HepG2 (cell line): ENCODE measurements around the gene PSMD1. TPM values are rescaled to one million over a fixed set of nuclear protein-coding genes. Genes with fewer than 3 reads are reported as not detected.
A peak's percentile ranks its signal among the peaks of the same experiment; 100 is the strongest.

Experiments used
- CCDC6 ChIP-seq: sonication (generic); formaldehyde crosslinking; IDR thresholded peaks from 2 replicates; pipeline ENCODE4 v1.8.1; 2022; ENCODE audit warnings: mild to moderate bottlenecking, missing genetic modification reagents, moderate library complexity
- ELF1 ChIP-seq: sonication (generic); formaldehyde crosslinking; IDR thresholded peaks from 2 replicates; pipeline ENCODE4 v1.4.0; 2020; ENCODE audit warnings: missing genetic modification reagents
- GATA4 ChIP-seq: sonication (generic); IDR thresholded peaks from 2 replicates; pipeline ENCODE4 v1.6.1; 2016; ENCODE audit warnings: antibody characterized with exemption, low read depth, borderline replicate concordance
- GTF2F1 ChIP-seq: fragments of 150-350 bp; IDR thresholded peaks from 2 replicates; pipeline ENCODE4 v1.6.1; 2014; ENCODE audit warnings: low read length
- HOXA5 ChIP-seq: sonication (generic); formaldehyde crosslinking; IDR thresholded peaks from 2 replicates; pipeline ENCODE4 v1.4.0; 2020; ENCODE audit warnings: missing genetic modification reagents
- JARID2 ChIP-seq: sonication (generic); formaldehyde crosslinking; IDR thresholded peaks from 2 replicates; pipeline ENCODE4 v1.8.1; 2023; ENCODE audit warnings: missing genetic modification reagents, inconsistent platforms; ENCODE audit not compliant: insufficient replicate concordance
- KDM1A ChIP-seq: IDR thresholded peaks from 2 replicates; pipeline ENCODE4 v1.6.1; 2016; ENCODE audit warnings: missing compliant biosample characterization
- POLR2A ChIP-seq, 2 experiments: IDR thresholded peaks; 2 replicates each; pipeline ENCODE4 v1.6.1; 2011; ENCODE audit warnings: low read depth in 2 of 2, low read length in 2 of 2, mild to moderate bottlenecking in 1 of 2, moderate library complexity in 1 of 2; ENCODE audit not compliant: insufficient read depth in 1 of 2
- SMC3 ChIP-seq: IDR thresholded peaks from 2 replicates; pipeline ENCODE4 v1.6.1; 2011; ENCODE audit warnings: low read length, improper control_type of control experiment
- ZBTB7B ChIP-seq: sonication (generic); formaldehyde crosslinking; IDR thresholded peaks from 2 replicates; pipeline ENCODE4 v1.4.0; 2020; ENCODE audit warnings: missing genetic modification reagents
- ZMYM2 ChIP-seq: sonication (generic); formaldehyde crosslinking; IDR thresholded peaks from 2 replicates; pipeline ENCODE4 v1.8.0; 2022; ENCODE audit warnings: mild to moderate bottlenecking, missing genetic modification reagents
- ZNF264 ChIP-seq: sonication (generic); formaldehyde crosslinking; IDR thresholded peaks from 2 replicates; pipeline ENCODE4 v1.4.0; 2020; ENCODE audit warnings: missing genetic modification reagents
- ZNF564 ChIP-seq: sonication (generic); formaldehyde crosslinking; IDR thresholded peaks from 2 replicates; pipeline ENCODE4 v1.8.1; 2023; ENCODE audit warnings: mild to moderate bottlenecking, missing genetic modification reagents
- ZNF614 ChIP-seq: IDR thresholded peaks from 2 replicates; pipeline ENCODE4 v1.6.1; 2018; ENCODE audit warnings: missing biosample characterization, missing genetic modification reagents, inconsistent platforms, borderline replicate concordance
- ZSCAN30 ChIP-seq: sonication (generic); formaldehyde crosslinking; IDR thresholded peaks from 2 replicates; pipeline ENCODE4 v1.5.0; 2020; ENCODE audit warnings: mild to moderate bottlenecking, missing genetic modification reagents
- polyA plus RNA-seq, 8 experiments: library from polyadenylated mRNA; depleted of rRNA in 3 of 8; stranded (reverse) in 7 of 8; unstranded in 1 of 8; fragments of >200 nt; fragmentation: Illumina TruSeq in 4 of 8; extraction: Trizol in 4 of 8; gene quantifications; 2 replicates each; pipeline versions ENCODE4 v1.2.1 to v1.2.3, GENCODE V29; 2011 to 2016; ENCODE audit warnings: low read depth in 4 of 8, missing spikeins in 1 of 8, mixed read lengths in 1 of 8; ENCODE audit not compliant: insufficient read depth in 1 of 8
- total RNA-seq, 5 experiments: library from RNA; depleted of rRNA; stranded (reverse); fragments of >200 nt; fragmentation: Illumina TruSeq; extraction: Trizol; gene quantifications; 2 replicates each; pipeline ENCODE4 v1.2.3, GENCODE V29; 2016; ENCODE audit warnings: low read depth in 1 of 5
- TF ChIP-seq, protein P1 (sequence below): sonication (generic); formaldehyde crosslinking; IDR thresholded peaks from 2 replicates; pipeline ENCODE4 v1.4.0; 2020; ENCODE audit warnings: missing genetic modification reagents, borderline replicate concordance
- TF ChIP-seq, protein P2 (sequence below): sonication (generic); formaldehyde crosslinking; IDR thresholded peaks from 2 replicates; pipeline ENCODE4 v1.5.0; 2020; ENCODE audit warnings: mild to moderate bottlenecking, missing genetic modification reagents
- TF ChIP-seq, protein P3 (sequence below): sonication (generic); formaldehyde crosslinking; IDR thresholded peaks from 2 replicates; pipeline ENCODE4 v1.9.0; 2021; ENCODE audit warnings: mild to moderate bottlenecking, missing genetic modification reagents

The PSMD1 gene
- total and polyA plus RNA-seq, 2 of the 13 experiments (the other 11 are each of a cell fraction or from before 2014, with no cell fraction given) = 136 to 191 TPM

DNA sequence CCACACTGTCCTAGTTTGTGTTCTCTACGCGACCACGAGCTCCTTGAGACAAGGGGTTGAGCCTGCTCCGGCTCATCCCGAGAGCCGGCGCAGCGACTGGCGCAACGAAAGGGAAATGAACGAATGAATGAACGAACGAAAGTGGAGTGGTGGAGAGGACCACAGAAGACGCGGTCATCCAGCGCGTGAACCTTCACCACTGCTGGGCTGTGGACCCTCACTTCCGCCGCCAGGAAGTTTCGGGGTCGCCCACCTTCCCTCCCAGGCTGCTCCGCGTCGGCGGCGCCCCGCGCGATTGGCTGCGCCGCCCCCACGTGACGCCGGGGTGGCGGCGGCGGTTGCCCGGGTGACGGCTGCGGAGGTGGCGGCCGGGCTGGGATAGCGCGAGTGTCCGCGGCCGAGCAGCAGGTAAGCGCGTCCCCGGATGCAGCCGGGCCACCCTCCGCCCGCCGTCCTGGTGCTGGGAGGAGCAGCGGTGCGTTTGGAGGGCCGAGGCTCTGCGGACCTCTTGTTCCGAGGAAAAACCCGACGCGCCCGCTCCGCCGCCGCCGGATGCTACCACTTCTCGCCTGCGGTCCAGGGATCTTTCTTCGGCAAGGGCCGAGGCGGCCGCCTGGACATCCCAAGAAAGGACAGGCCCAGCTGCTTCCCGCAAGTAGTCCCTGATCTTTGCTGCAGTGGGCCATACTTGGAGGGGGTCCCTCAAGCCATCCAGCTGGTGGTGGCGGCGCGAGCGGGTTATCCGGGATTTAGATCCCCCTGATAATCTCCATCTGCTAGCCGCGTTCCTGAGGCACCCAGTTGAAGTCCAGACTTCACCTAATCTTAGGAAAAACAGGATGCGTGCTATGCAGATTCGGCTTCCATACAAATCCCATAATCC, 141.9 kb downstream of the PSMD1 start, which contains the start of gene ARMC9 (continued):
- TF ChIP-seq, protein P1, sequence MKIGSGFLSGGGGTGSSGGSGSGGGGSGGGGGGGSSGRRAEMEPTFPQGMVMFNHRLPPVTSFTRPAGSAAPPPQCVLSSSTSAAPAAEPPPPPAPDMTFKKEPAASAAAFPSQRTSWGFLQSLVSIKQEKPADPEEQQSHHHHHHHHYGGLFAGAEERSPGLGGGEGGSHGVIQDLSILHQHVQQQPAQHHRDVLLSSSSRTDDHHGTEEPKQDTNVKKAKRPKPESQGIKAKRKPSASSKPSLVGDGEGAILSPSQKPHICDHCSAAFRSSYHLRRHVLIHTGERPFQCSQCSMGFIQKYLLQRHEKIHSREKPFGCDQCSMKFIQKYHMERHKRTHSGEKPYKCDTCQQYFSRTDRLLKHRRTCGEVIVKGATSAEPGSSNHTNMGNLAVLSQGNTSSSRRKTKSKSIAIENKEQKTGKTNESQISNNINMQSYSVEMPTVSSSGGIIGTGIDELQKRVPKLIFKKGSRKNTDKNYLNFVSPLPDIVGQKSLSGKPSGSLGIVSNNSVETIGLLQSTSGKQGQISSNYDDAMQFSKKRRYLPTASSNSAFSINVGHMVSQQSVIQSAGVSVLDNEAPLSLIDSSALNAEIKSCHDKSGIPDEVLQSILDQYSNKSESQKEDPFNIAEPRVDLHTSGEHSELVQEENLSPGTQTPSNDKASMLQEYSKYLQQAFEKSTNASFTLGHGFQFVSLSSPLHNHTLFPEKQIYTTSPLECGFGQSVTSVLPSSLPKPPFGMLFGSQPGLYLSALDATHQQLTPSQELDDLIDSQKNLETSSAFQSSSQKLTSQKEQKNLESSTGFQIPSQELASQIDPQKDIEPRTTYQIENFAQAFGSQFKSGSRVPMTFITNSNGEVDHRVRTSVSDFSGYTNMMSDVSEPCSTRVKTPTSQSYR (CRISPR knock-in tag) = no peak
- TF ChIP-seq CCDC6 (CRISPR knock-in tag) (peak; percentile 63; the same call in 1 of the 2 replicates), ZNF614 (CRISPR knock-in tag) (0 out of 2 replicates have a peak, but pooled peaks have one; percentile 15), SMC3 (no peak), ZMYM2 (CRISPR knock-in tag) (no peak), ZNF264 (CRISPR knock-in tag) (0 out of 2 replicates have a peak, but pooled peaks have one; percentile 25), ELF1 (peak; percentile 80), ZSCAN30 (CRISPR knock-in tag) (no peak), POLR2A (IDR thresholded peaks at IDR 0.05; ENCODE audit: insufficient read depth in 1 of 2, low read depth in 2 of 2, low read length in 2 of 2) (peak; percentile 48 to 100; a peak in 3 of 4 replicates), ZNF564 (peak; percentile 12; the same call in 1 of the 2 replicates), JARID2 (CRISPR knock-in tag) (no peak), GTF2F1 (no peak), ZBTB7B (peak; percentile 99), GATA4 (0 out of 2 replicates have a peak, but pooled peaks have one; percentile 25), KDM1A (CRISPR knock-in tag) (no peak), HOXA5 (CRISPR knock-in tag) (no peak)
- TF ChIP-seq, protein P2, sequence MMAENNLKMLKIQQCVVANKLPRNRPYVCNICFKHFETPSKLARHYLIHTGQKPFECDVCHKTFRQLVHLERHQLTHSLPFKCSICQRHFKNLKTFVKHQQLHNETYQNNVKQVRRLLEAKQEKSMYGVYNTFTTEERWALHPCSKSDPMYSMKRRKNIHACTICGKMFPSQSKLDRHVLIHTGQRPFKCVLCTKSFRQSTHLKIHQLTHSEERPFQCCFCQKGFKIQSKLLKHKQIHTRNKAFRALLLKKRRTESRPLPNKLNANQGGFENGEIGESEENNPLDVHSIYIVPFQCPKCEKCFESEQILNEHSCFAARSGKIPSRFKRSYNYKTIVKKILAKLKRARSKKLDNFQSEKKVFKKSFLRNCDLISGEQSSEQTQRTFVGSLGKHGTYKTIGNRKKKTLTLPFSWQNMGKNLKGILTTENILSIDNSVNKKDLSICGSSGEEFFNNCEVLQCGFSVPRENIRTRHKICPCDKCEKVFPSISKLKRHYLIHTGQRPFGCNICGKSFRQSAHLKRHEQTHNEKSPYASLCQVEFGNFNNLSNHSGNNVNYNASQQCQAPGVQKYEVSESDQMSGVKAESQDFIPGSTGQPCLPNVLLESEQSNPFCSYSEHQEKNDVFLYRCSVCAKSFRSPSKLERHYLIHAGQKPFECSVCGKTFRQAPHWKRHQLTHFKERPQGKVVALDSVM (CRISPR knock-in tag) = no peak; the same call in 1 of the 2 replicates
- TF ChIP-seq, protein P3, sequence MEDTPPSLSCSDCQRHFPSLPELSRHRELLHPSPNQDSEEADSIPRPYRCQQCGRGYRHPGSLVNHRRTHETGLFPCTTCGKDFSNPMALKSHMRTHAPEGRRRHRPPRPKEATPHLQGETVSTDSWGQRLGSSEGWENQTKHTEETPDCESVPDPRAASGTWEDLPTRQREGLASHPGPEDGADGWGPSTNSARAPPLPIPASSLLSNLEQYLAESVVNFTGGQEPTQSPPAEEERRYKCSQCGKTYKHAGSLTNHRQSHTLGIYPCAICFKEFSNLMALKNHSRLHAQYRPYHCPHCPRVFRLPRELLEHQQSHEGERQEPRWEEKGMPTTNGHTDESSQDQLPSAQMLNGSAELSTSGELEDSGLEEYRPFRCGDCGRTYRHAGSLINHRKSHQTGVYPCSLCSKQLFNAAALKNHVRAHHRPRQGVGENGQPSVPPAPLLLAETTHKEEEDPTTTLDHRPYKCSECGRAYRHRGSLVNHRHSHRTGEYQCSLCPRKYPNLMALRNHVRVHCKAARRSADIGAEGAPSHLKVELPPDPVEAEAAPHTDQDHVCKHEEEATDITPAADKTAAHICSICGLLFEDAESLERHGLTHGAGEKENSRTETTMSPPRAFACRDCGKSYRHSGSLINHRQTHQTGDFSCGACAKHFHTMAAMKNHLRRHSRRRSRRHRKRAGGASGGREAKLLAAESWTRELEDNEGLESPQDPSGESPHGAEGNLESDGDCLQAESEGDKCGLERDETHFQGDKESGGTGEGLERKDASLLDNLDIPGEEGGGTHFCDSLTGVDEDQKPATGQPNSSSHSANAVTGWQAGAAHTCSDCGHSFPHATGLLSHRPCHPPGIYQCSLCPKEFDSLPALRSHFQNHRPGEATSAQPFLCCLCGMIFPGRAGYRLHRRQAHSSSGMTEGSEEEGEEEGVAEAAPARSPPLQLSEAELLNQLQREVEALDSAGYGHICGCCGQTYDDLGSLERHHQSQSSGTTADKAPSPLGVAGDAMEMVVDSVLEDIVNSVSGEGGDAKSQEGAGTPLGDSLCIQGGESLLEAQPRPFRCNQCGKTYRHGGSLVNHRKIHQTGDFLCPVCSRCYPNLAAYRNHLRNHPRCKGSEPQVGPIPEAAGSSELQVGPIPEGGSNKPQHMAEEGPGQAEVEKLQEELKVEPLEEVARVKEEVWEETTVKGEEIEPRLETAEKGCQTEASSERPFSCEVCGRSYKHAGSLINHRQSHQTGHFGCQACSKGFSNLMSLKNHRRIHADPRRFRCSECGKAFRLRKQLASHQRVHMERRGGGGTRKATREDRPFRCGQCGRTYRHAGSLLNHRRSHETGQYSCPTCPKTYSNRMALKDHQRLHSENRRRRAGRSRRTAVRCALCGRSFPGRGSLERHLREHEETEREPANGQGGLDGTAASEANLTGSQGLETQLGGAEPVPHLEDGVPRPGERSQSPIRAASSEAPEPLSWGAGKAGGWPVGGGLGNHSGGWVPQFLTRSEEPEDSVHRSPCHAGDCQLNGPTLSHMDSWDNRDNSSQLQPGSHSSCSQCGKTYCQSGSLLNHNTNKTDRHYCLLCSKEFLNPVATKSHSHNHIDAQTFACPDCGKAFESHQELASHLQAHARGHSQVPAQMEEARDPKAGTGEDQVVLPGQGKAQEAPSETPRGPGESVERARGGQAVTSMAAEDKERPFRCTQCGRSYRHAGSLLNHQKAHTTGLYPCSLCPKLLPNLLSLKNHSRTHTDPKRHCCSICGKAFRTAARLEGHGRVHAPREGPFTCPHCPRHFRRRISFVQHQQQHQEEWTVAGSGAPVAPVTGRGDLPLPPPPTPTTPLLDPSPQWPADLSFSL (CRISPR knock-in tag) = no peak
